Activated CD4-positive, alpha-beta T cell treated with anti-CD3 and anti-CD28 coated beads, Interleukin-2, amount 50 U/mL, for 24 hours (primary cell): ENCODE data around the gene ZNF211.

Experiments
- DNase-seq, 2 donors: peaks; one replicate each; pipeline ENCODE4 v3.0.0-alpha.2; 2020; ENCODE audit warnings: low read depth in 1 of 2, low spot score in 1 of 2

Gene ZNF211

DNA sequence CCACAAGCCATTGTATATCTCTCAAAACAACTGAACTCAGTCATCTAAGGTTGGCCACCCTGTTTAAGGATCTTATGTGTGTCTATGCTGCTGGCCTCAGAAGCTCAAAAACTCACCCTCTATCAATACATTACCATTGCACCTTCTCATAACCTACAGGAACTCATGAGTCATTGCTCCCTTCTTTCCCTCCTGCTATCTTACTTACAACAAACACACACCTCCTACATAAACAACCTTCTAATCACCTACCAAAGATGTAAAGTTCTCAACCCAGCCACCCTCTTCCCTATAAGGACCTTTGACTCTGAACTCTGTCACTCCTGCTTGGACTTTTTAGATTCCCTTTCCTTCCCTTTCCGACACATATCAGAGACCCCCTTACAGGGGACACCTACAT lies 22.5 kb downstream of the ZNF211 start:
- no peak for DNase-seq

DNA sequence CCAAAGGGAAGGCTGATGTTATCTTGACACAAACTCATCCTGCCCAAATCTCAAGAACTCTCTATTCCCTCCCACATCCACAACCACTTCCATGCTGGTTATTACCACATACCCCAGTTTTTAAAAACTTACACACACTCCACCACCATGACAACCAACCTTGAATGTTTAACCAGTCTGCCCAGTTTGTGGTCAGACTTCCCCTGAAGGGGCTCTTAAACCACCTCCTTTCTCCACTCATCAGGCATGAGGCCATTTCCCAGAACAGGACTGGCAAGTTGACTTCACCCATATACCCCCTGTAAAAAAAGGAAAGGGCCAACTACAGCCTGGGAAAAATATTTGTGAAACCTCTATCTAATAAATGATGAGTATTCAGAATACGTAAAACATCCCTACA lies 23.4 kb downstream of the ZNF211 start:
- no peak for DNase-seq

- DNase-seq = no peak
Measured at GRCh38 chr19:57664269-57665127, 31.5 kb downstream of the ZNF211 start.

- DNase-seq = no peak
Measured at GRCh38 chr19:57665261-57665806, 32.4 kb downstream of the ZNF211 start.

DNA sequence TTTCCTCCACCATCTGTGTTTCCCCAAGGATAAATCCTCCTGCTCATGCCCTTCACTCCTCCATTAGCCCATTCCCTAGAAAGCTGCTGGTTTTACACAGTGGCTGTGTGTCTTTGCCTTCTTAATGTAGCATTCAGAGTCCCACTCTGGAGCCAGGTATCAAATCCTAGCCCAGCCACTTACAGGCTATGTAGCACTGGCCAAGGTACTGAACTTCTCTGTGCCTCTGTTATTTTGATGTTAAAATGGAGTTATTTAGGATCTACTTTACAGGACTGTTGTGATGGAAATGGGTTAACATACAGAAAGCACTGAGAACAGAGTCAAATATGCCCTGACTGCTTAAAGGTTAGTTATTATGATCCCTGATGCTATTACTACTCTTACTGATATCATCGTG lies 34.3 kb downstream of the ZNF211 start:
- no peak for DNase-seq

- no peak for DNase-seq
Measured at GRCh38 chr19:57668635-57669034, 35.7 kb downstream of the ZNF211 start, which contains the start of gene ZSCAN4. Gene ZSCAN4 (plus strand): TSS chr19:57668935. CDS start chr19:57676146, 7,211 bp downstream.

GRCh38 chr19:57671124-57671895 lies 38.3 kb downstream of the ZNF211 start:
- DNase-seq = no peak

GRCh38 chr19:57672466-57672865 lies 39.5 kb downstream of the ZNF211 start:
- no peak for DNase-seq

DNA sequence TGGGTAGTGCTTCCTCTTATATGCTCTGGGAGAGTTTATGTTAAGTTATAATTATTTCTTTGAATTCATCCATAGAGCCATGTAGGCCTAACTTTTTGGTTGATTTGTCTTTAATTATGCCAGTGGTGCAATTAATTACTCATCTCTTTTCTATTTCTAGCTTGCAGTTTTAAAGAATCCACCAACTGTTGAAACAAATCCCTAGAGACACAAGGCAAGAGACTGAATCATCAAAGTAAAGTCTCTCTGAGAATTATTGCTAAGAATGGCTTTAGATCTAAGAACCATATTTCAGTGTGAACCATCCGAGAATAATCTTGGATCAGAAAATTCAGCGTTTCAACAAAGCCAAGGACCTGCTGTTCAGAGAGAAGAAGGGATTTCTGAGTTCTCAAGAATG lies 42.9 kb downstream of the ZNF211 start:
- no peak for DNase-seq

DNA sequence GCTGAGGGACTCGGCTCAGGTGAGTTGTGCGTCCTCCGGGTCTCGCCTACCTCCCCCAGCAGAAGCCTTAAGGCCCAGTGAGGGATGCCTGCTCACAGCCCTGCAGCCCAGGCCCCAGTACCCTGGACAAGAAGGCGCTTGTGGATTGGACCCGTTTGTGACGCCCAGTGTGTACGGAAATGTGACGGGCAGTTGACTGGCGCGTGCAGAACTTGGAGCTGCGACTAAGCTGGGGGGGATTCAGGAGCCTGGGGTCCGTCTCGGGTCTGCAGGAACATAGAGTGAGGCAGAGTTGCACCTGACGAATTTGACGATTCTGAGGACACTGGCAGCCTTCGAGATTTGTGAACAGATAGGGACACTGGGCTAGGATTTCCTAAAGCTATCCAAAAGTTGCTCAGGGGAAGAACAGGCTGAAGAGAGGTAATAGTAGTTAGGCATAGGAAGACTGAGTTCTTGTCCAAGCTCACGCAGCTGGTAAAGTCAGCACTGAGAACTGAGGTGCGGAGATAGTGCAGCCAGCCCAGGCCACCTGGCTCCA lies 49.3 kb downstream of the ZNF211 start:
- DNase-seq = no peak

- no peak for DNase-seq
Measured at GRCh38 chr19:57686727-57687126, 53.8 kb downstream of the ZNF211 start.

DNA sequence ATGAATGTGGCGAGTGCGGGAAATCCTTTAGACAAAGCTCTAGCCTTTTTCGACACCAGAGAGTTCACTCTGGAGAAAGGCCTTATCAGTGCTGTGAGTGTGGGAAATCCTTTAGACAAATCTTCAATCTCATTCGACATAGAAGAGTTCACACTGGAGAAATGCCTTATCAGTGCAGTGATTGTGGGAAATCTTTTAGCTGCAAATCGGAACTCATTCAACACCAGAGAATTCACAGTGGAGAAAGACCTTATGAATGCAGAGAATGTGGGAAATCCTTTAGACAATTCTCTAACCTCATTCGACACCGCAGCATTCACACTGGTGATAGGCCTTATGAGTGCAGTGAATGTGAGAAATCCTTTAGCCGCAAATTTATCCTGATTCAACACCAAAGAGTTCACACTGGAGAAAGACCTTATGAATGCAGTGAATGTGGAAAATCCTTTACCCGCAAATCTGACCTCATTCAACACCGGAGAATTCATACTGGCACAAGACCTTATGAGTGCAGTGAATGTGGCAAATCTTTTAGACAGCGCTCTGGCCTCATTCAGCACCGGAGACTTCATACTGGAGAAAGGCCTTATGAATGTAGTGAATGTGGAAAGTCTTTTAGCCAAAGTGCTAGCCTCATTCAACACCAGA lies 54.5 kb downstream of the ZNF211 start:
- no peak for DNase-seq

- no peak for DNase-seq
Measured at GRCh38 chr19:57688011-57688763, 55.2 kb downstream of the ZNF211 start.

DNA sequence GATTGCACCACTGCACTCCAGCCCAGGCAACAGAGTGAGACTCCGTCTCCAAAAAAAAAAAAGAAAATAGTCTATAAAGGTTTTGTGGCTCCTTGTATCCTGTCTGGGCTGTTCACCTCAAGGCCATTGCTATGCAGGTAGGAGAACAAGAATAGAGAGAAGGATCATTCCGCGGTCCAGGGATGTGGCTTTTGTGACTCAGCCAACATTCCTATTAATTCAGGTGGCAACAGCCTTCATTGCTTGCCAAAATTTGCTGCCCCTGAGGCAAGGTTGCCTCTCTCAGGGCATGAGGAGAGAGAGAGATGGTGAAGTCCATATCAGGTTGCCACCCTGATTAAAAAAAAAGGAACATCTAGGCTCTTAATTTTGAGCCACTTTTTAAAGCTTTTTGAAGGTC lies 56.8 kb downstream of the ZNF211 start:
- no peak for DNase-seq
